GM18909 (cell line): ENCODE data around the gene NPY.
"Not testable (repeated sequence)": the region's sequence is repeated elsewhere in the genome, so short reads cannot be mapped to it uniquely, and the experiment has no call there.

Source experiments
- ATAC-seq: cut with Tn5 transposase; IDR thresholded peaks from one replicate; pipeline ENCODE4 v1.9.1; 2021; ENCODE audit warnings: mild to moderate bottlenecking; ENCODE audit not compliant: unreplicated experiment, poor library complexity

Gene NPY

GRCh38 chr7:24283897-24284698 lies at the start of gene NPY:
TSS of gene NPY (plus strand) at chr7:24284190. CDS start at chr7:24285241, 1,051 bp downstream.
- no peak for ATAC-seq

- no peak for ATAC-seq
These were observed 44.7 kb upstream of the NPY start for GRCh38 chr7:24239260-24239659.

GRCh38 chr7:24241206-24241605 lies 42.8 kb upstream of the NPY start:
- no peak for ATAC-seq

DNA sequence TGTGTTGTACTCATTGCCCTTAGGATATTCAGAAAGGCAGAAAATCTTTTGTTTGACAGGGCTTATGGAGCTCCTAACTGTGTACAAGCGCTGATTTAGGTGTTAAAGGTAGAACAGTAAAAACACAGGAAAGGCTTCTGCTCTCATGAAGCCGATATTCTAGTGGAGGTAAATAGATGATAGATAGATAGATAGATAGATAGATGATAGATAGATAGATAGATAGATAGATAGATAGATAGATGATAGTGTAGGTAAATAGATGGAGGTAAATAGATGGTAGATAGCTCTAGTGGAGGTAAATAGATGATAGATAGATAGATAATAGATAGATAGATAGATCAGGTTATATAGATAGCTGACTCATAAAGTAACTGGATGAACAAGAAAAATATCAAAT lies 39.4 kb upstream of the NPY start:
- no peak for ATAC-seq

- peak; percentile 76 for ATAC-seq
These were observed 38.6 kb upstream of the NPY start for GRCh38 chr7:24245362-24245761.

GRCh38 chr7:24249266-24249665 lies 34.7 kb upstream of the NPY start:
- no peak for ATAC-seq

DNA sequence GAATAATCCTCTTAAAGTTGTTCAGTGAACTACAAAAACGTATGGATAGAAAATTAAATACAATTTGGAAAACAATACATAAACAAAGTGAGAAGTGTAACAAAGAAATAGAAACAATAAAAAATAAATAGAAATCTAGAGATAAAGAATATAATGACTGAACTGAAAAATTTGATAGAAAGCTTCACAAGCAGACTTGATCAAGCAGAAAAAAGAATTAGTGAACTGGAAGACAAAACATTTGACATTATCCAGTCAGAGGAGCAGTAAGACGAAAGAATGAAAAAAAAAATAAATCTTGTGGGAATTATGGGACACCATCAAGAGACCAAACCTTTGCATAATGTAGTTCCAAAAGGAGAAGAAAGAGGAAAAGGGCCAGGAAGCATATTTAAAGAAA lies 32.4 kb upstream of the NPY start:
- no peak for ATAC-seq

DNA sequence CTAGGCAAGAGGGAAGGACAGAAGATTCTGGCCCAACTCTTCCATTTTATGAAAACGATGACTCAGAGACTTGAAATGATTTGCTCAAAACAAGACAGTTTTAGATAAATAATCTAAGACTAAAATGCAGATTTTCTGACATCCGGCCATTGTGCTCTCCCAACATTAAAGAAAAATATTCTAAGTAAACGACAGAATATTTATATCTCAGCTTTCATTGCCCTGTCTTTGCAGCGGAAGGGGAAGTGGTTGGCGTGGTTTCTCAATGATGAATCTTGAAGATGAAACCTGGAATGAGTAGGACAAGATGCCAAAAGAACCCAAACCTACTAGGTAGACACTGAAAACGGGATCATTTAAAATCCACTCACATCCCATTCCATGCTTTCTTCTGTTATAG lies 28.9 kb upstream of the NPY start:
- ATAC-seq = no peak

DNA sequence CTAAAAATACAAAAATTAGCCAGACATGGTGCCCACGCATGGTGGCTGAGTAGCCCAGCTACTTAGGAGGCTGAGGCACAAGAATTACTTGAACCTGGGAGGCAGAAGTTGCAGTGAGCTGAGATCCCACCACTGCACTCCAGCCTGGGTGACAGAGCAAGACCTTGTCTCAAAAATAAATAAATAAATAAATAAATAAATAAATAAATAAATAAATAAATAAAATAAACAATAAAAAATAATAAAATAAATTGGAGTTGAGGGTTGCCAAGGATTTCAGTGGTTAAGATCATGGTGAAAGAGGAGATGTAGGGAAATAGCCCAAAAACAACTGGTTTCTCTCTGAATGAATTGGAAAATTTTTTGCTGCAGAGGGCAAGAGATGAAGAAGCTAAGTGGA lies 25.7 kb upstream of the NPY start:
- ATAC-seq = not testable (repeated sequence)

DNA sequence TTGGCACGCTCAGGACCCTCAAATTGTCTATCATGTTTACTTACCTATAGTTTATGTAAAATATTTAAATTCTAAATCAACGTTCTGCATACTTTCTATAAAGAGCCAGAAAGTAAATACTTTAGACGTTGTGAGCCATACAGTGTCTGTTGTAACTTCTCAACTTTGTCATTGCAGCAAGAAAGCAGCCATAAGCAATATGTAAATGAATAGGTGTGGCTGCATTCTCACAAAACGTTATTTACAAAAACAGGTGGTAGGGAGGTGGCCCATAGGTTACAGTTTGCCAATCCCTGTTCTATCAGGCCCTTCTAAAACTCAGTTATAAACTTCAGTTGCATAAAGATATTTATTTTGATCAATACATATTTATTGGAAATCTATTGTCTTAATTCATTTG lies 12.1 kb upstream of the NPY start:
- ATAC-seq = no peak

- ATAC-seq = no peak
These were observed 4.5 kb upstream of the NPY start for GRCh38 chr7:24279512-24279911.

DNA sequence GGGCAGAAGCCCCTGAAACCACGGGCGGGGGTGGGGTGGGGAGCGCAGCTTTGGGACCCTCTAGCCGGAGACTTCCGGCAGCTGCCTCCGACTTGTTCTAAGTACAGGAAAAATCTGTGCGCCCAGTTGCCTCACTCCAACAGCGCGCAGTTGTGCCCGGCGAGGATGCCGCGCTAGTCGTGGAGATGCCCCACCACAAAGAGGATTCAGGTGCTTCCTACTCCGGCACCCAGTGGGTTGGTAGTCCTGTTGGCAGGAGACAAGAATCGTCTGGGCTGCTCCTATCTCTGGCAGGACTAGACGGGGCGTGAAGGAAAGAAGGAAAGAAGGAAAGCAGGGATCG lies 465 bp upstream of the NPY start:
- ATAC-seq = no peak

- ATAC-seq = no peak
These were observed 913 bp downstream of the NPY start for GRCh38 chr7:24284699-24285506.

GRCh38 chr7:24290004-24290641 lies 6.1 kb downstream of the NPY start:
- peak; percentile 98 for ATAC-seq

DNA sequence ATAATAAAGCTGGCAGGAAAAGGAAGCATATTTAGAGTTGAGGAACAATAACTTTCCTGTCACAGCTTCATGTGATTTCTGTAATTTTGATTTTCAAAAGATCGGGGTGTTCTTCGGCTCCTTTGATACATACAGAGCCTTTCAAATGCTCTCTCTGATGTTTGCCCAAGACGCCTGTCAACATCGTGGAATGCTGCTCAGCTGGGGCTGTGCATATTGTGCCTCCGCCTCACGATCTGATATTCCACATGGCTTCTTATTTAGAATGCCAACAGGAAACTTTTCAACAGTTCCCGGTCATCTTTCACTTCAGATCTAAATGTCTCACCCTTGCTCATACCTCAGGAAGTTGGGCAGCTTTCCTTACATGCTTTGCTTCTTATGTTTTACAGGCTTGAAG lies 7.3 kb downstream of the NPY start:
- ATAC-seq = no peak

DNA sequence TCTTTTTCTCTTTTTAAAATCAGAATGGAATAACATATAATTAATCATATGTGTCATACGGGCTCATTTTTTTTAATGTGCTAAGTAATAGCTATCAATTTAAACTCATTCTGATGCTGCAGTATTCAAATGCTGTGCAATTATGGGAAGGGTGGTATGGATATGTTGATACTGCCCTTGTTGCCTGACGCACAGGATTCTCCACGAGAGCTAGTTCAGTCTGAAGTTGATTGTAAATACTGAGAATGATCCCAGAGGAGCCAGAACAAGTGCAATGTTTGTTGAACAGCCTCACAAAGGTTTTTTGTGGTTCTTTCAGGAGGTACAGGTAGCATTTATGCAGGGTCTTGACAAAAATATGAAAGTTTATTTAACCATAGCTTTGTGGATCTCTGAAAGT lies 13.4 kb downstream of the NPY start:
- ATAC-seq = no peak

- ATAC-seq = no peak
These were observed 14.7 kb downstream of the NPY start for GRCh38 chr7:24298696-24299095.

DNA sequence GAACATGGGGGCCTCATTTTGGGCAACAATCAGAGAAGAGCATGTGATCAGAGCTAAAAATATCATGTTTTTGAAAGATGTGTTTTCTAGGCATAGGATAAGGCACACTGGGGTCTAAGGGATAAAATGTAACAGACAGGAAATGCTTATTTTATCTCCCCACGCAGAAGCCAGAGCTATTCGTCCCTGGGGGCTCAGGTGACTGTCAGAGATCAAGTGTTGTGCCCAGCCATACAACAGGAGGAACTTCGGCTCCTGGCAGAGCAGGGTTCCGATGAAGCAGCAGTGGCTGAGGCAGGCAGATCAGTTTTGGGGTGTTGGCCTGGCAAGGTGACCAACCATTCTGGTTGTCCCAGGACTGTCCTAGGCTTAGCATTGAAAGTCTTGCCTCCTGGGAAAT lies 15.2 kb downstream of the NPY start:
- no peak for ATAC-seq

DNA sequence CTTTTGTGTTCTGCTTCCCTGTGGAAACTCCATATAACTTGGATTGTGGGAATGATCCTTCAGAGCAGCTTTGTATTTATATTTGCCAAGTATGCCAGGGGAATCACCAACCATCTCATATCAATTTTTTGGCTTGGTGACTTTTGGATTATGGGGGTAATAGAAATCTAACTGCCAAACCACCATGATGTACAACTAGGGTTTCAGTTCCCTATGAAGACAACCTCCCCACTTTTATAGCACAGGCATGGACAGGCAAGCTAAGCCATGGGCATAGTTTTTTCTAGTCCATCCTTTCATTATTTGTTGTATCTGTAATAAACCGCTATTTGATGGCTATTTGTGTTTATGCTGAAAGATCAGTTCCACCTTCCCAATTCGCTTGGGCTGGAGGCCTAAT lies 17.7 kb downstream of the NPY start:
- ATAC-seq = no peak

GRCh38 chr7:24304494-24305095 lies 20.6 kb downstream of the NPY start:
- ATAC-seq = no peak

DNA sequence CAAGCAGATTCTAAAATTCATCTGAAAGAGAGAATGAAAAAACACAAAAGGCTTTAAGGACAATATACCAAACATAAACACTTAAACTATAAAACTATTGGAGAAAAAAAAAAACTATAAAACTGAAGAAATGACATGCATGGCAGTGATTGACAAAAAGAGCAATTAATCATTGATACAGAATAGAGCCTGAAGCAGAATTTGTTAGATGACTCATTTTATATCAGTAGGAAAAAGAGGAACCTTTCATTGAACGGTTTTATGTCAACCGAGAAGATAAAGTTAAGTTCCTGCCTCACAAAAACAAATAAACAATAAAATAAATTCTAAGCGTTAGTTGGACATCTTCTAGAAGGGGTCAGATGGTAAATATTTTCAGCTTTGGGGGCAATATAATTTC lies 23.3 kb downstream of the NPY start:
- ATAC-seq = no peak
